ENCODE data around the gene ACSL1. TPM values are rescaled to one million over a fixed set of nuclear protein-coding genes. Genes with fewer than 3 reads are reported as not detected.

The ACSL1 gene
- total RNA-seq, 1 donor, result 26.2 TPM

- TF ChIP-seq, protein P1, sequence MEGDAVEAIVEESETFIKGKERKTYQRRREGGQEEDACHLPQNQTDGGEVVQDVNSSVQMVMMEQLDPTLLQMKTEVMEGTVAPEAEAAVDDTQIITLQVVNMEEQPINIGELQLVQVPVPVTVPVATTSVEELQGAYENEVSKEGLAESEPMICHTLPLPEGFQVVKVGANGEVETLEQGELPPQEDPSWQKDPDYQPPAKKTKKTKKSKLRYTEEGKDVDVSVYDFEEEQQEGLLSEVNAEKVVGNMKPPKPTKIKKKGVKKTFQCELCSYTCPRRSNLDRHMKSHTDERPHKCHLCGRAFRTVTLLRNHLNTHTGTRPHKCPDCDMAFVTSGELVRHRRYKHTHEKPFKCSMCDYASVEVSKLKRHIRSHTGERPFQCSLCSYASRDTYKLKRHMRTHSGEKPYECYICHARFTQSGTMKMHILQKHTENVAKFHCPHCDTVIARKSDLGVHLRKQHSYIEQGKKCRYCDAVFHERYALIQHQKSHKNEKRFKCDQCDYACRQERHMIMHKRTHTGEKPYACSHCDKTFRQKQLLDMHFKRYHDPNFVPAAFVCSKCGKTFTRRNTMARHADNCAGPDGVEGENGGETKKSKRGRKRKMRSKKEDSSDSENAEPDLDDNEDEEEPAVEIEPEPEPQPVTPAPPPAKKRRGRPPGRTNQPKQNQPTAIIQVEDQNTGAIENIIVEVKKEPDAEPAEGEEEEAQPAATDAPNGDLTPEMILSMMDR (IDR thresholded peaks at IDR 0.05; ENCODE audit: insufficient read depth, low read length), result no peak
- no peak for DNase-seq (ENCODE audit: low read depth)
- no peak overlapping the region for H3K4me3 ChIP-seq (ENCODE audit: low read depth, low read length)
Observed at GRCh38 chr4:184860018-184860779, 34.4 kb upstream of the ACSL1 start.

GRCh38 chr4:184857441-184858121, 31.8 kb upstream of the ACSL1 start:
- H3K4me3 ChIP-seq (ENCODE audit: low read depth, low read length), result no peak overlapping the region
- TF ChIP-seq, protein P1 (IDR thresholded peaks at IDR 0.05; ENCODE audit: insufficient read depth, low read length), result no peak
- DNase-seq (ENCODE audit: low read depth), result no peak

- H3K4me3 ChIP-seq (ENCODE audit: low read depth, low read length), result no peak overlapping the region
- TF ChIP-seq, protein P1 (IDR thresholded peaks at IDR 0.05; ENCODE audit: insufficient read depth, low read length), result no peak
- no peak for DNase-seq (ENCODE audit: low read depth)
Observed at GRCh38 chr4:184856277-184856609, 30.5 kb upstream of the ACSL1 start.

GRCh38 chr4:184854673-184855072, 28.9 kb upstream of the ACSL1 start:
- no peak for DNase-seq (ENCODE audit: low read depth)
- TF ChIP-seq, protein P1 (IDR thresholded peaks at IDR 0.05; ENCODE audit: insufficient read depth, low read length), result no peak
- H3K4me3 ChIP-seq (ENCODE audit: low read depth, low read length), result no peak overlapping the region

- no peak overlapping the region for H3K4me3 ChIP-seq (ENCODE audit: low read depth, low read length)
- DNase-seq (ENCODE audit: low read depth), result no peak
Observed at GRCh38 chr4:184853436-184853835, 27.7 kb upstream of the ACSL1 start.

DNA sequence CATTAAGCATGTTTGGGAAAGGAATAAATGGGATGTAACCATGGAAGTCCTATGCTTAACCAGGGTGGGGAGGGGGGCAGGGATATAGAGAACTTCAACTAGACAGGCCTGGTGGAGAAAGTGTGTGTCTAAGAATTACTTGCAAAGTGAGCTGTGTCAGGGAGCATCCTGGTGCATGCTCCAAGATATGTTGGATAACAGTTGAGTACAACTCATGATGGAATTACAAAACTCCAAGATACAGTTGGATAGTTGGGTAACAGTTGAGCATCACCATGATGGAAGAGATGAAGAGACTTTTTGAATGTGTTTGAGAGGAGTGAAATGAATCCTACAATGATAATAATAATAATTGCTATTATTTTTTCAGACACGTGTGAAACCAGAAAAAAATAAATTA, 26.1 kb upstream of the ACSL1 start:
- H3K4me3 ChIP-seq (ENCODE audit: low read depth, low read length), result no peak overlapping the region
- TF ChIP-seq, protein P1 (IDR thresholded peaks at IDR 0.05; ENCODE audit: insufficient read depth, low read length), result no peak
- DNase-seq (ENCODE audit: low read depth), result no peak

More at GRCh38 chr4:184853436-184853835, 27.7 kb upstream of the ACSL1 start:
- TF ChIP-seq, protein P1 (IDR thresholded peaks at IDR 0.05; ENCODE audit: insufficient read depth, low read length), result no peak

Measured in fibroblast of the aortic adventitia (primary cell).